Mucosa of stomach (tissue), 1 donor: Measurements from ENCODE around the gene SMIM41.
A peak's percentile ranks its signal among the peaks of the same experiment; 100 is the strongest.

Experiments used
- H3K27me3 ChIP-seq: one replicate; pipeline ENCODE4 v1.7.0; 2013; ENCODE audit warnings: mild to moderate bottlenecking, low read length; ENCODE audit not compliant: control insufficient read depth, insufficient read depth
- H3K36me3 ChIP-seq: one replicate; pipeline ENCODE4 v1.7.0; 2013; ENCODE audit warnings: low read length; ENCODE audit not compliant: control insufficient read depth, insufficient read depth
- H3K4me1 ChIP-seq: one replicate; pipeline ENCODE4 v1.7.0; 2013; ENCODE audit warnings: mild to moderate bottlenecking, low read length; ENCODE audit not compliant: control insufficient read depth, insufficient read depth
- H3K4me3 ChIP-seq: one replicate; pipeline ENCODE4 v1.7.0; 2013; ENCODE audit warnings: low read length
- H3K9ac ChIP-seq: one replicate; pipeline ENCODE4 v1.7.0; 2013; ENCODE audit warnings: mild to moderate bottlenecking, low read length, moderate library complexity
- H3K9me3 ChIP-seq: one replicate; pipeline ENCODE4 v1.7.0; 2013; ENCODE audit warnings: mild to moderate bottlenecking, low read length, moderate library complexity; ENCODE audit not compliant: control insufficient read depth
- donor health status: Pancreatic carcinoma.

SMIM41 gene

DNA sequence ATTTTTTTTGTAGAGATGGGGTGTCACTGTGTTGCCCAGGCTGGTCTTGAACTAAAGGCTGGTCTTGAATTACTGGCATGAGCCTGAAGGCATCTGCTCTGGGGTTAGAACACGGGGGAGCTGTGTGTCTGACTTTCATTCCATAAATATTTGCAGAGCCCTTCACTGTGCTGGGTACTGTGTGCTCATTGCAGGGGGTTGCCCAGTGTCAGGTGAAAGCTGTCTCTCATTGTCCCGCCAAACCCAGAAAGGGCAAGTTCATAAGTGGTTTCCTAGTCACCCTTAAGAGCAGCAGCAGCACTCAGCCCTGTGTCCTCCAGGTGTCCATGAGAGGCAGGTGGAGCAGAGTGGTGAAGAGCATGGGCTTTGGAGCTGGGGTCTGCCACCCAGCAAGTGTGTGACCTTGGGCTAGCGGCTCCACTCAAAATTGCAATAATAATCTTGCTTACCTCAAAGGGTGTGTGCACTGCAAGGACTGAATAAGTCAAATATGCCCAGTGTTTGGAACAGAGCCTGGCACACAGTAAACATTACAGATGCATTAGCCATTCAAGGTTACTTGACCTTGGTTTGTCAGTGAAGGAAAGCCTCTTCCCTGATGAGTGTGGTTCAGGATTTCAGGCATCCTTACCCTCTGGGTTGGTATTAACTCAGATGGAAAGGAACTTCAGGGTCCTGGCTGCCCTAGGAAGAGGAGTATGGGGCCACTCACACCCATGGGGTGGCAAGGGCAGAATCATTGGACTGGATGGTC, 4.4 kb upstream of the SMIM41 start:
- no peaks in the 10 kb centered on the region for H3K9me3 ChIP-seq
- no peaks in the 10 kb centered on the region for H3K27me3 ChIP-seq
- H3K36me3 ChIP-seq, result peaks cover 13% of the 10 kb centered on the region
- peaks cover 41% of the 10 kb centered on the region for H3K4me1 ChIP-seq
- no peak overlapping the region for H3K4me3 ChIP-seq
- H3K9ac ChIP-seq, result no peak overlapping the region

DNA sequence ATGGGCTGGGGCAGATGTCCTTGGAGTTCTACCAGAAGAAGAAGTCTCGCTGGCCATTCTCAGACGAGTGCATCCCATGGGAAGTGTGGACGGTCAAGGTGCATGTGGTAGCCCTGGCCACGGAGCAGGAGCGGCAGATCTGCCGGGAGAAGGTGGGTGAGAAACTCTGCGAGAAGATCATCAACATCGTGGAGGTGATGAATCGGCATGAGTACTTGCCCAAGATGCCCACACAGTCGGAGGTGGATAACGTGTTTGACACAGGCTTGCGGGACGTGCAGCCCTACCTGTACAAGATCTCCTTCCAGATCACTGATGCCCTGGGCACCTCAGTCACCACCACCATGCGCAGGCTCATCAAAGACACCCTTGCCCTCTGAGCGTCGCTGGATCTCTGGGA, 2.7 kb upstream of the SMIM41 start:
- Histone ChIP-seq H3K27me3 (no peaks in the 10 kb centered on the region), H3K9me3 (no peaks in the 10 kb centered on the region), H3K9ac (no peak overlapping the region), H3K36me3 (peaks cover 13% of the 10 kb centered on the region), H3K4me3 (no peak overlapping the region), H3K4me1 (peaks cover 33% of the 10 kb centered on the region)

- Histone ChIP-seq H3K27me3 (no peaks in the 10 kb centered on the region), H3K9me3 (no peaks in the 10 kb centered on the region), H3K4me3 (no peak overlapping the region), H3K4me1 (peaks cover 41% of the 10 kb centered on the region), H3K9ac (no peak overlapping the region), H3K36me3 (peaks cover 10% of the 10 kb centered on the region)
These were observed 1.2 kb upstream of the SMIM41 start for GRCh38 chr12:52078276-52078675.

GRCh38 chr12:52080403-52081251, 1.1 kb downstream of the SMIM41 start:
- Histone ChIP-seq H3K4me3 (no peak overlapping the region), H3K9ac (peak overlapping the region; percentile 39), H3K9me3 (no peaks in the 10 kb centered on the region), H3K4me1 (peaks cover 19% of the 10 kb centered on the region), H3K36me3 (peaks cover 6% of the 10 kb centered on the region), H3K27me3 (no peaks in the 10 kb centered on the region)

DNA sequence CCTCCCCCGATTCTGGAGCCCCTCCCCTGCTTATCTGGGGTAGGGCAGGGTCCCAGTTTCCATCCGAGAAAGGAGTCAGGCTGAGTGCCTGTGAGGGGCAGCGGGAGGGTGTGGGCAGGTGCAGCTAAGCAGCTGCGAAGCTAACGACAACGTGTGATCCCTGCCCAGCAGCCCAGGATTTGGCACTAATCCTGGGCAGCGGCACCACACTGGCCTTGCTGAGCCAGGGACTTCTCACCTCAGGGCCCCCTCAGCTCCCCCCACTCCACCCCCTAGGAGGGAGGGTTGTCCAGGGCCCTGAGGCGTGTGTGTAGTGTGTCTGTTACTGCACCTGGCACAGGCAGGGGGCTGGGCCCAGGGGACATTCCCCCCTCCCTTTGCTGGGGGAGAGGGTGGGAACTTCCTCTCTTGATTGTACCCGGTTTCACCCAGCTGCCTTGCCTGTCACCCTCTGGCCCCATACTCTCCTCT, 1.8 kb downstream of the SMIM41 start:
- H3K9ac ChIP-seq, result peak overlapping the region; percentile 44
- H3K9me3 ChIP-seq, result no peaks in the 10 kb centered on the region
- H3K27me3 ChIP-seq, result no peaks in the 10 kb centered on the region
- no peak overlapping the region for H3K4me3 ChIP-seq
- H3K4me1 ChIP-seq, result peaks cover 18% of the 10 kb centered on the region
- H3K36me3 ChIP-seq, result peaks cover 6% of the 10 kb centered on the region

DNA sequence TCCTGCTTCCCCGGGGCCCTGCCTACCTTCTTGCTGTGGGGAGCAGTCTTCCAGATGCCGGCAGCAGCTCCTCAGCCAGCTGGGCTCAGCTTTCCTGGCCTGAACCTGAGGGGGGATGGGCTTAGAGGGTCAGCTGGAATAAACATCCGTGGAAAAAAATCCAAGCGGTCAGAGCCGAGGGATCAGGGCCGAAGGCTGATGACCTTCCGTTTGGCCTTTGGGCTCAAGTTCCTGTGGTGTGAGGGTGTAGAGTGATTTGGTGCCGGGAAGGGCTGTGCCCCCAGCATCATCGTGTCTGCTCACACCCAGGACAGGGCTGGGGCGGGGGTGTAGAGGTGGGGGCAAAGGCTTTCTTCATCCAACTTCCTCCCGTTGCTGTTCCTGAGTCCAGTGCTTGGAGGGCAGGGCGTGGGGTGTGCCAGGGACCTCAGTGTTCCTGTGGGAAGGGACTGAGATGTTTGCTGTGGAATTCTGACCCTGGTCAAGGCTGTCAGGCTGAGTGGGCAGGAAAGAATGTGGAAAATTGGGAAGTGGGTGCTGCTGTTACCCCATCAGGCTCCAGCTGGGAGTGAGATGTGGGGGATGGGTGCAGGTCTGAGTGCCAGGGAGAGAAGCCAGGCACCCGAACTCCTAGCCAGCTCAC, 2.6 kb downstream of the SMIM41 start:
- no peaks in the 10 kb centered on the region for H3K9me3 ChIP-seq
- H3K36me3 ChIP-seq, result peaks cover 6% of the 10 kb centered on the region
- peak overlapping the region; percentile 44 for H3K9ac ChIP-seq

DNA sequence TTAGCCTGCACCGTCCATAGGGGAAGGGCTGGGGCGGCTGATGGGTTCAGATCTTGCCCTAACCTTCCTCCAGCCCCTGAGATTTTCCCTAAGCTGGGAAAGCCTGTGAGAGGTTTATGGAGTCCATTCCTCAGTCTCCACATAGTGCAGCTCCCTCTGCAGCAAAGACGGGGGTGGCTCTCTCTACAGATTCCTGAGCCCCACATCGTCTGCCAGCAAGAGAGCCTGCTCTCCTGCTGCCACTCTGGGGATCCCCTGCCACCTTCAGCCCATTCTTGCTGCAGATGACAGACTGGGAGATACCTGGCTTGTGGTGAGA, 3.1 kb downstream of the SMIM41 start:
- Histone ChIP-seq H3K27me3 (peaks cover 3% of the 10 kb centered on the region), H3K36me3 (peaks cover 6% of the 10 kb centered on the region), H3K9ac (no peak overlapping the region), H3K4me3 (no peak overlapping the region), H3K4me1 (peaks cover 18% of the 10 kb centered on the region), H3K9me3 (no peaks in the 10 kb centered on the region)

More for the DNA sequence above, 2.6 kb downstream of the SMIM41 start:
- H3K4me1 ChIP-seq, result peaks cover 18% of the 10 kb centered on the region
- H3K4me3 ChIP-seq, result no peak overlapping the region
- peaks cover 3% of the 10 kb centered on the region for H3K27me3 ChIP-seq

- Histone ChIP-seq H3K27me3 (peaks cover 3% of the 10 kb centered on the region), H3K4me1 (peaks cover 18% of the 10 kb centered on the region), H3K4me3 (no peak overlapping the region), H3K36me3 (peaks cover 4% of the 10 kb centered on the region), H3K9ac (no peak overlapping the region), H3K9me3 (no peaks in the 10 kb centered on the region)
These were observed 3.6 kb downstream of the SMIM41 start for GRCh38 chr12:52082988-52083637.

DNA sequence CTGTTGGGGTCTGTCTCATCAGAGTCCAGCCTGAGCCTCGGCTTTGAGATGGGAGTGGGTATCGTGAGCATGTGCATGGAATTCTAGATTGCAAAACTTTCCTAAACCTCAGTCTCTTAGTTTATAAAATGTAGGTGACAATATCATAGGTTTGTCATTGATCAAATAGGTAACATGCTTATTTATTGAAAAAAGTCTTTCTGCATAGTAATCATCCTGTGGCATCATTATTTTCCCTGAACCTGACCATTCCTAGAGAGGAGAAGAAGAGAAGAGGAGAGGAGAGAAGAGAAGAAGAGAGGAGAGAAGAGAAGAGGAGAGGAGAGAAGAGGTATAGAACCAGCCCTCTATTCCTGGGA, 4.1 kb downstream of the SMIM41 start:
- Histone ChIP-seq H3K36me3 (no peaks in the 10 kb centered on the region), H3K9ac (no peak overlapping the region)

DNA sequence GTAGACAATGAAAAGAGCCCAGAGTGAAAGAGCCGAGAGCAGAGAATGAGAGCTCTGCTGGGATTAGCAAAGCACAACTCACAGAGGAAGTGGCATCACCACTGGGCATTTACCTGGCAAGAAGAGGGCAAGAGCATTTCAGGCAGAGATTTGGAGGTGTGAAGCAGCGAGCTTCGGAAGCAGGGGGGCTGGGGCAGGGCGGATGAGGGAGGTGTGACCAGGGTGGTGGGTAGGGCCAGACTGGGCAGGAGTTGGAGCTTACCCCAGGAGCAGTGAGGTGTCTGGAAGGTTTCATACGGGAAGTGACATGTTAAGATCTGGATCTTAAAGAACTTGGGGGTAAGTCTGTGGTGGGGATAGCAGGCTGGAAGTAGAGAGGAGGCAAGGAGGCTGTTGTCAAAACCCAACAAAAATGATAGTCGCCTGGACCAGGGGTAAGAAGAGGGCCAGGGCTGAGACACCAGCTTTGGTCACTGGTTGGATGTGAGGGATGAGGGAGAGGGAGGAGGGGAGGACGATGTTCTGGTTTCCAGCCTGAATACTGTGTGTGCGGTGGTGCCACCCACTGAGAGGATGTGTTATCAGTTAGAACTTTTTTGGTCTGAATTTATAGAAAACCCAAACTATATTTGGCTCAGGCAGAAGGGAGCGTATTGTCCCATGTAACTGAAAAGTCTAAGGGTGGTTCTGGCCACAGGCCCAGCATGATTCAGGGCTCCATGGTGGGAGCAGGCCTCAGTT, 5.2 kb downstream of the SMIM41 start:
- H3K9ac ChIP-seq, result no peak overlapping the region
- H3K4me1 ChIP-seq, result peaks cover 18% of the 10 kb centered on the region

More for the DNA sequence above, 4.1 kb downstream of the SMIM41 start:
- Histone ChIP-seq H3K4me1 (peaks cover 18% of the 10 kb centered on the region), H3K4me3 (no peak overlapping the region), H3K27me3 (peaks cover 3% of the 10 kb centered on the region), H3K9me3 (no peaks in the 10 kb centered on the region)

DNA sequence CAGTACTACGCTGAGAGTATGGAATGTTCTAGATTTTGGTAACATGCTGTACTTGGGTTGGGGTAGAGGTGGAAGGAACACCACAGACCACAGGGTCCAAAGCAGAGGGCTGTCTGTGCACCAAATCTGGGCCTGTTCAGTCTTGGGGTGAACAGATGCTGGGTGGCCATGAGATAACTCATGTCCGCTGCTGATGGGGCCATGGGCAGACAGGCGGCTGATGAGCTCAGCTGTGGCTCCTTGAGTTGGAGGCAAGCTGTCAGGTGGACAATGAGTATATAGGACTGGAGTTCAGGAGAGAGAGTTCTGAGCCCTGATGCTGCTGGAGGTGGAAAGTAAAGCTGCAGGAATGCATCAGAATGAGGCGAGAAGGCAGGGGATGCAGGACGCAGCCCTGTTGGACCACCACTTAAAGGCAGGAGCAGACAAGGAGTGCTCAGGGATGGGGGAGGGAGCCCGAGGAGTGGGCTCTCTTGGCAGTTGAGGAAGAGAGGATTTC, 6.2 kb downstream of the SMIM41 start:
- no peak overlapping the region for H3K9ac ChIP-seq
- H3K27me3 ChIP-seq, result peaks cover 3% of the 10 kb centered on the region
- peaks cover 18% of the 10 kb centered on the region for H3K4me1 ChIP-seq

More for the DNA sequence above, 5.2 kb downstream of the SMIM41 start:
- H3K36me3 ChIP-seq, result no peaks in the 10 kb centered on the region
- peaks cover 3% of the 10 kb centered on the region for H3K27me3 ChIP-seq
- H3K4me3 ChIP-seq, result no peak overlapping the region
- H3K9me3 ChIP-seq, result no peaks in the 10 kb centered on the region

More for the DNA sequence above, 6.2 kb downstream of the SMIM41 start:
- H3K4me3 ChIP-seq, result no peak overlapping the region
- no peaks in the 10 kb centered on the region for H3K36me3 ChIP-seq
- no peaks in the 10 kb centered on the region for H3K9me3 ChIP-seq
